ENCODE measurements around the gene CRACDL.

The CRACDL gene

GRCh38 chr2:98924910-98925309, 11.1 kb downstream of the CRACDL start:
- no peak for DNase-seq

GRCh38 chr2:98924038-98924830, 11.8 kb downstream of the CRACDL start:
- no peak for DNase-seq

GRCh38 chr2:98923244-98923940, 12.6 kb downstream of the CRACDL start:
- DNase-seq, result no peak

- no peak for DNase-seq
These were observed 15.0 kb downstream of the CRACDL start for GRCh38 chr2:98921062-98921461.

- DNase-seq, result no peak
These were observed 19.0 kb downstream of the CRACDL start for GRCh38 chr2:98917031-98917471.

- no peak for DNase-seq
These were observed 20.2 kb downstream of the CRACDL start for GRCh38 chr2:98915751-98916358.

- no peak for DNase-seq
These were observed 21.1 kb downstream of the CRACDL start for GRCh38 chr2:98914713-98915580.

GRCh38 chr2:98913916-98914712, 21.9 kb downstream of the CRACDL start:
- DNase-seq, result no peak

GRCh38 chr2:98912957-98913915, 22.8 kb downstream of the CRACDL start:
- no peak for DNase-seq

GRCh38 chr2:98912221-98912851, 23.7 kb downstream of the CRACDL start:
- DNase-seq, result no peak

- DNase-seq, result no peak
These were observed 24.5 kb downstream of the CRACDL start for GRCh38 chr2:98911376-98912154.

GRCh38 chr2:98911126-98911375, 25.0 kb downstream of the CRACDL start:
- no peak for DNase-seq

- DNase-seq, result no peak
These were observed 25.5 kb downstream of the CRACDL start for GRCh38 chr2:98910349-98911125.

GRCh38 chr2:98909317-98910211, 26.5 kb downstream of the CRACDL start:
- no peak for DNase-seq

GRCh38 chr2:98908931-98909316, 27.1 kb downstream of the CRACDL start:
- no peak for DNase-seq

GRCh38 chr2:98907966-98908905, 27.8 kb downstream of the CRACDL start:
- DNase-seq, result no peak

- no peak for DNase-seq
These were observed 28.6 kb downstream of the CRACDL start for GRCh38 chr2:98907385-98907784.
